H1 (cell line): ENCODE data around the gene PLD2. TPM values are rescaled to one million over a fixed set of nuclear protein-coding genes. Genes with fewer than 3 reads are reported as not detected.

Experiments used
- BACH1 ChIP-seq: IDR thresholded peaks from 2 replicates; pipeline ENCODE4 v1.6.1; 2012; ENCODE audit warnings: low read length, improper control_type of control experiment
- BCL11A ChIP-seq, 2 experiments: IDR thresholded peaks; one replicate each; pipeline ENCODE4 v1.6.1; 2011; ENCODE audit warnings: low read depth in 2 of 2, low read length in 2 of 2, mild to moderate bottlenecking in 2 of 2
- CHD7 ChIP-seq: fragments of 300-600 bp; sonication (generic); IDR thresholded peaks from 2 replicates; pipeline ENCODE4 v1.7.1; 2012; ENCODE audit warnings: low read length, moderate library complexity, mild to moderate bottlenecking, inconsistent platforms; ENCODE audit not compliant: insufficient replicate concordance
- EZH2 ChIP-seq: fragments of 200-600 bp; sonication (generic); IDR thresholded peaks from 2 replicates; pipeline ENCODE4 v1.7.1; 2012; ENCODE audit warnings: low read depth, mild to moderate bottlenecking, moderate library complexity, low read length, inconsistent platforms; ENCODE audit not compliant: severe bottlenecking
- POLR2AphosphoS5 ChIP-seq: IDR thresholded peaks from 2 replicates; pipeline ENCODE4 v1.6.1; 2011; ENCODE audit warnings: low read depth, low read length
- POU5F1 ChIP-seq: IDR thresholded peaks from 2 replicates; pipeline ENCODE4 v1.6.1; 2011; ENCODE audit warnings: low read depth, mild to moderate bottlenecking, low read length, moderate library complexity
- RBBP5 ChIP-seq: IDR thresholded peaks from 2 replicates; pipeline ENCODE4 v1.7.1; 2012; ENCODE audit warnings: low read depth, mild to moderate bottlenecking, inconsistent platforms, low read length, moderate library complexity, borderline replicate concordance
- RNF2 ChIP-seq: fragments of 200-900, 300-1000 bp; sonication (generic); IDR thresholded peaks from 2 replicates; pipeline ENCODE4 v1.7.1; 2016; ENCODE audit warnings: borderline replicate concordance, low read depth, mild to moderate bottlenecking, antibody characterized with exemption, low read length; ENCODE audit not compliant: poor library complexity, severe bottlenecking; ENCODE audit errors: missing control alignments
- polyA plus RNA-seq, 7 experiments: library from polyadenylated mRNA; depleted of rRNA in 3 of 7; stranded (reverse) in 5 of 7; unstranded in 2 of 7; fragments of >200 nt in 5 of 7; fragments of 200-250 nt in 2 of 7; gene quantifications; 1 replicate in 5 of 7; 2 replicates in 1 of 7; 4 replicates in 1 of 7; pipeline versions ENCODE4 v1.2.1 to v1.2.3, GENCODE V29; 2011 to 2013; ENCODE audit warnings: missing spikeins in 2 of 7, mixed read lengths in 2 of 7
- total RNA-seq: library from RNA; stranded (reverse); fragmentation: NEBNext Ultra II Directional; extraction: Animal tissue kit (Norgen Biotek cat#: 25700); gene quantifications from 2 replicates; pipeline ENCODE4 v1.2.1, GENCODE V29; 2021

The PLD2 gene
- total and polyA plus RNA-seq, 2 of the 8 experiments (the other 6 are each of a cell fraction or from before 2014, with no cell fraction given): 44.3 to 48.4 TPM

- TF ChIP-seq CHD7: no peak
- no peak for TF ChIP-seq BCL11A (IDR thresholded peaks at IDR 0.05; ENCODE audit: low read depth in 2 of 2, low read length in 2 of 2)
- TF ChIP-seq BACH1: no peak
- no peak for TF ChIP-seq EZH2
- TF ChIP-seq POLR2AphosphoS5: no peak
- no peak for TF ChIP-seq RBBP5
- no peak for TF ChIP-seq RNF2
- no peak for TF ChIP-seq POU5F1
Observed at GRCh38 chr17:4812690-4813089, 5.7 kb downstream of the PLD2 start (continued).
